Peyer's patch (tissue), 4 donors: Measurements from ENCODE around the gene CDCA3. TPM values are rescaled to one million over a fixed set of nuclear protein-coding genes. Genes with fewer than 3 reads are reported as not detected.

Experiments used
- DNase-seq, 3 donors: peaks; one replicate each; pipeline ENCODE4 v3.0.0-alpha.2; 2017 to 2019
- H3K27ac ChIP-seq, 4 donors: fragments of 200-600 bp; sonication (generic); one replicate each; pipeline ENCODE4 v1.5.1; 2016 to 2019
- H3K27me3 ChIP-seq, 2 donors: fragments of 200-600 bp; sonication (generic); one replicate each; pipeline ENCODE4 v1.5.1; 2019
- H3K36me3 ChIP-seq, 3 donors: fragments of 200-600 bp; sonication (generic); one replicate each; pipeline ENCODE4 v1.5.1; 2016 to 2019
- H3K4me1 ChIP-seq, 4 donors: fragments of 200-600 bp; sonication (generic); one replicate each; pipeline ENCODE4 v1.5.1; 2016 to 2019
- H3K4me3 ChIP-seq, 4 donors: fragments of 200-600 bp; sonication (generic); 1 replicate in 3 of 4; 2 replicates in 1 of 4; pipeline ENCODE4 v1.5.1; 2016 to 2019; ENCODE audit warnings: mild to moderate bottlenecking in 1 of 4
- H3K9me3 ChIP-seq, 4 donors: fragments of 200-600 bp; sonication (generic); one replicate each; pipeline ENCODE4 v1.5.1; 2016 to 2019; ENCODE audit warnings: mild to moderate bottlenecking in 1 of 4
- POLR2A ChIP-seq, 2 donors: fragments of 450-650 bp; IDR thresholded peaks; one replicate each; pipeline ENCODE4 v1.5.1; 2017; ENCODE audit warnings: antibody characterized with exemption in 2 of 2, mild to moderate bottlenecking in 2 of 2, moderate library complexity in 2 of 2
- total RNA-seq, 4 donors: library from RNA; depleted of rRNA; stranded (reverse); fragments of >200 nt; gene quantifications; one replicate each; pipeline ENCODE4 v1.1.0, GENCODE V29; 2016
- TF ChIP-seq, protein P1 (sequence below), 6 experiments: fragments of 450-650 bp in 4 of 6; fragments of 200-600 bp in 2 of 6; sonication (generic) in 1 of 6; IDR thresholded peaks; one replicate each; pipeline ENCODE4 v1.5.1; 2017 to 2019; ENCODE audit warnings: antibody characterized with exemption in 6 of 6, mild to moderate bottlenecking in 3 of 6, moderate library complexity in 1 of 6

CDCA3 gene
- total RNA-seq, 4 donors from 2014 or later: 44.2 to 51.2 (median 46.3) TPM

DNA sequence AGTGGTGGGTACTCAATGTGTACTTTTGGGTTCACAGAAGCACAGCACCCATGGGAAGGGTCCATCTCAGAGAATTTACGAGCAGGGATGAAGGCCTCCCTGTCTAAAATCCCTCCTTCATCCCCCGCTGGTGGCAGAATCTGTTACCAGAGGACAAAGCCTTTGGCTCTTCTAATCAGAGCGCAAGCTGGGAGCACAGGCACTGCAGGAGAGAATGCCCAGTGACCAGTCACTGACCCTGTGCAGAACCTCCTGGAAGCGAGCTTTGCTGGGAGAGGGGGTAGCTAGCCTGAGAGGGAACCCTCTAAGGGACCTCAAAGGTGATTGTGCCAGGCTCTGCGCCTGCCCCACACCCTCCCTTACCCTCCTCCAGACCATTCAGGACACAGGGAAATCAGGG, 30.9 kb downstream of the CDCA3 start:
- TF ChIP-seq, protein P1, sequence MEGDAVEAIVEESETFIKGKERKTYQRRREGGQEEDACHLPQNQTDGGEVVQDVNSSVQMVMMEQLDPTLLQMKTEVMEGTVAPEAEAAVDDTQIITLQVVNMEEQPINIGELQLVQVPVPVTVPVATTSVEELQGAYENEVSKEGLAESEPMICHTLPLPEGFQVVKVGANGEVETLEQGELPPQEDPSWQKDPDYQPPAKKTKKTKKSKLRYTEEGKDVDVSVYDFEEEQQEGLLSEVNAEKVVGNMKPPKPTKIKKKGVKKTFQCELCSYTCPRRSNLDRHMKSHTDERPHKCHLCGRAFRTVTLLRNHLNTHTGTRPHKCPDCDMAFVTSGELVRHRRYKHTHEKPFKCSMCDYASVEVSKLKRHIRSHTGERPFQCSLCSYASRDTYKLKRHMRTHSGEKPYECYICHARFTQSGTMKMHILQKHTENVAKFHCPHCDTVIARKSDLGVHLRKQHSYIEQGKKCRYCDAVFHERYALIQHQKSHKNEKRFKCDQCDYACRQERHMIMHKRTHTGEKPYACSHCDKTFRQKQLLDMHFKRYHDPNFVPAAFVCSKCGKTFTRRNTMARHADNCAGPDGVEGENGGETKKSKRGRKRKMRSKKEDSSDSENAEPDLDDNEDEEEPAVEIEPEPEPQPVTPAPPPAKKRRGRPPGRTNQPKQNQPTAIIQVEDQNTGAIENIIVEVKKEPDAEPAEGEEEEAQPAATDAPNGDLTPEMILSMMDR (IDR thresholded peaks at IDR 0.05): no peak
- no peak for TF ChIP-seq POLR2A (IDR thresholded peaks at IDR 0.05)
- H3K27me3 ChIP-seq: no peaks in the 10 kb centered on the region
- no peak overlapping the region for H3K4me3 ChIP-seq
- no peaks in the 10 kb centered on the region for H3K36me3 ChIP-seq
- no peak overlapping the region for H3K27ac ChIP-seq
- DNase-seq: no peak
- no peaks in the 10 kb centered on the region for H3K9me3 ChIP-seq
- H3K4me1 ChIP-seq: no peaks in the 10 kb centered on the region

DNA sequence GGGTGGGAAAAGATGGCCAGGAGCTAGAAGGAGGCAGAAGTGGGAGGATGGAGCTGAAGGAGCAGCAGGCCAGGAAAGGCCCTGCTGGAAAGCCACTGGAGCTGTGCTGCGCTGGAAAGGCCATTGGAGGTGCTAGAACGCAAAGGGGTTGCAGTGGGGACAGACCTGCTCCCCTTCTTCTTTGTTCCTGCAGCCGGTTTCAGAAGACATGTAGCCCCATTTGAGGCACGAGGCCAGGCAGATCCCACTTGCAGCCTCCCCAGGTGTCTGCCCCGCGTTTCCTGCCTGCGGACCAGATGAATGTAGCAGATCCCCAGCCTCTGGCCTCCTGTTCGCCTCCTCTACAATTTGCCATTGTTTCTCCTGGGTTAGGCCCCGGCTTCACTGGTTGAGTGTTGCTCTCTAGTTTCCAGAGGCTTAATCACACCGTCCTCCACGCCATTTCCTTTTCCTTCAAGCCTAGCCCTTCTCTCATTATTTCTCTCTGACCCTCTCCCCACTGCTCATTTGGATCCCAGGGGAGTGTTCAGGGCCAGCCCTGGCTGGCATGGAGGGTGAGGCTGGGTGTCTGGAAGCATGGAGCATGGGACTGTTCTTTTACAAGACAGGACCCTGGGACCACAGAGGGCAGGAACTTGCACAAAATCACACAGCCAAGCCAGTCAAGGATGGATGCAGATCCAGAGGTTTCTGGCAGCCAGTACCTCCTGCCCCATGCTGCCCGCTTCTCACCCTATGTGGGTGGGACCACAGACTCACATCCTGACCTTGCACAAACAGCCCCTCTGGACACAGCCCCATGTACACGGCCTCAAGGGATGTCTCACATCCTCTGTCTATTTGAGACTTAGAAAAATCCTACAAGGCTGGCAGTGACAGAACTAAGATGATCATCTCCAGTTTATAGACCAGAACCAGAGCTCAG, 31.7 kb downstream of the CDCA3 start:
- TF ChIP-seq POLR2A (IDR thresholded peaks at IDR 0.05): no peak
- TF ChIP-seq, protein P1 (IDR thresholded peaks at IDR 0.05): no peak
- Histone ChIP-seq H3K4me1 (no peaks in the 10 kb centered on the region), H3K27me3 (no peaks in the 10 kb centered on the region), H3K9me3 (no peaks in the 10 kb centered on the region), H3K27ac (no peak overlapping the region), H3K4me3 (no peak overlapping the region), H3K36me3 (no peaks in the 10 kb centered on the region)
- DNase-seq: no peak

- Histone ChIP-seq H3K9me3 (no peaks in the 10 kb centered on the region), H3K4me3 (no peak overlapping the region), H3K36me3 (no peaks in the 10 kb centered on the region), H3K4me1 (no peaks in the 10 kb centered on the region), H3K27ac (no peak overlapping the region), H3K27me3 (no peaks in the 10 kb centered on the region)
- TF ChIP-seq, protein P1 (IDR thresholded peaks at IDR 0.05): no peak
- TF ChIP-seq POLR2A (IDR thresholded peaks at IDR 0.05): no peak
- DNase-seq: no peak
Observed at GRCh38 chr12:6818645-6819044, 32.4 kb downstream of the CDCA3 start.

GRCh38 chr12:6818222-6818621, 32.9 kb downstream of the CDCA3 start:
- Histone ChIP-seq H3K27me3 (no peaks in the 10 kb centered on the region), H3K4me1 (no peaks in the 10 kb centered on the region), H3K27ac (no peak overlapping the region), H3K36me3 (no peaks in the 10 kb centered on the region), H3K4me3 (no peak overlapping the region), H3K9me3 (no peaks in the 10 kb centered on the region)
- peak in 1 of 3 donors; percentile 54 for DNase-seq
- TF ChIP-seq, protein P1 (IDR thresholded peaks at IDR 0.05): no peak
- TF ChIP-seq POLR2A (IDR thresholded peaks at IDR 0.05): no peak

DNA sequence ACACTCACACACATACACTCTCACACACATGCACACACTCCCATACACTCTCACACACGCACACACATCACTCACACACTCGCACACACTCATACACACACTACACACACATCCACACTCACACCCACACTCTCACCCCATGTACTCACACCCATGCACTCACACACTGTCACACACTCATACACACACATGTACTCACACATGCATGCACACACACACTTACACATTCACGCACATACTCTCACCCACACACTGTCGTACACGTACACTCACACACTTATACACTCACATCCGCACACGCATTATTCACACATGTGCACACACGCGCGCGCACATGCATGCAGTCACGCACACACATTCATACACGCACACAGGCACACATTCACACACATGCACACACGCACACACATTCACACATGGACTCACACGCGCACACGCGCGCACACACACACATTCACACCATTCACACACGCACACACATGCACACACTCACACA, 33.4 kb downstream of the CDCA3 start:
- DNase-seq: no peak

More for the DNA sequence above, 33.4 kb downstream of the CDCA3 start:
- Histone ChIP-seq H3K27ac (no peak overlapping the region), H3K36me3 (no peaks in the 10 kb centered on the region), H3K4me3 (no peak overlapping the region), H3K27me3 (no peaks in the 10 kb centered on the region), H3K4me1 (no peaks in the 10 kb centered on the region), H3K9me3 (no peaks in the 10 kb centered on the region)
- no peak for TF ChIP-seq POLR2A (IDR thresholded peaks at IDR 0.05)
- TF ChIP-seq, protein P1 (IDR thresholded peaks at IDR 0.05): no peak
